Upper lobe of right lung (tissue), 1 donor: ENCODE data around the gene AK5. TPM values are rescaled to one million over a fixed set of nuclear protein-coding genes. Genes with fewer than 3 reads are reported as not detected.

Experiments used
- ATAC-seq: fragments of 200-7000 bp; cut with Tn5 transposase; one replicate; pipeline ENCODE4 v1.9.1; 2020; ENCODE audit warnings: mild to moderate bottlenecking, moderate library complexity
- DNase-seq: peaks from one replicate; pipeline ENCODE4 v3.0.0-alpha.2; 2020
- H3K27ac ChIP-seq: fragments of 200-600 bp; one replicate; pipeline ENCODE4 v1.8.0; 2022
- H3K27me3 ChIP-seq: fragments of 200-600 bp; one replicate; pipeline ENCODE4 v1.8.0; 2022; ENCODE audit warnings: mild to moderate bottlenecking
- H3K36me3 ChIP-seq: fragments of 200-600 bp; one replicate; pipeline ENCODE4 v1.8.0; 2022
- H3K4me1 ChIP-seq: fragments of 200-600 bp; one replicate; pipeline ENCODE4 v1.8.0; 2022
- H3K4me3 ChIP-seq: fragments of 200-600 bp; one replicate; pipeline ENCODE4 v1.8.0; 2022; ENCODE audit warnings: mild to moderate bottlenecking
- H3K9me3 ChIP-seq: fragments of 200-600 bp; one replicate; pipeline ENCODE4 v1.8.0; 2022
- intact Hi-C: fragments of 100-400 bp; cut with DNase I; formaldehyde crosslinking; loops from one replicate; pipeline ENCODE4 v1.11.0; 2022
- total RNA-seq: library from RNA; stranded (reverse); fragmentation: NEBNext Ultra II Directional; extraction: Animal tissue kit (Norgen Biotek cat#: 25700); gene quantifications from one replicate; pipeline ENCODE4 v1.2.1, GENCODE V29; 2021
- TF ChIP-seq, protein P1 (sequence below): fragments of 200-600 bp; IDR thresholded peaks from one replicate; pipeline ENCODE4 v1.8.0; 2022; ENCODE audit warnings: antibody characterized with exemption
- donor health status: DM: no; HTN: yes; CAD: no; lungs with severe emphysema.

Gene AK5
- total RNA-seq, 1 donor from 2014 or later: not detected

DNA sequence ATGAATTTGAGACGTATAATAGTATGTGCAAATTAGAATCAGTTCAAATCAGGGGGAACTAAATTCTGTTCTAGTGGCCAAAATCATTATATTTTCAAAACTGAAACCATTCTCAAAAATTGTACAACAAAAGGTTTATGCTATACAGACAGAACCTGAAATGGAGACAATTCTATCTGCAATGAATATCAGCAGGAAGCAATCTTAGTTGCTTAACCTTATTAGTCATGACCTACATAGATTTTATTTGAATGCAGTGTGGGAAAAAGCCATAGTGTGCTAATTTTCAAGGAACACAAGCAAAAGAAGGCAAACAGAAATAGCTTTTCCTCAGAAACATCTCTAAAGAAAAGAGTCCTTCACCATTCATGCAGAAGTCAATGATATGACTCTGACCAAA, 6.5 kb downstream of the AK5 start:
- H3K4me1 ChIP-seq: no peaks in the 10 kb centered on the region
- H3K36me3 ChIP-seq: no peaks in the 10 kb centered on the region
- H3K27me3 ChIP-seq: peaks cover 25% of the 10 kb centered on the region
- ATAC-seq (no peak), DNase-seq (no peak)
- H3K4me3 ChIP-seq: no peak overlapping the region
- no peak overlapping the region for H3K27ac ChIP-seq
- TF ChIP-seq, protein P1, sequence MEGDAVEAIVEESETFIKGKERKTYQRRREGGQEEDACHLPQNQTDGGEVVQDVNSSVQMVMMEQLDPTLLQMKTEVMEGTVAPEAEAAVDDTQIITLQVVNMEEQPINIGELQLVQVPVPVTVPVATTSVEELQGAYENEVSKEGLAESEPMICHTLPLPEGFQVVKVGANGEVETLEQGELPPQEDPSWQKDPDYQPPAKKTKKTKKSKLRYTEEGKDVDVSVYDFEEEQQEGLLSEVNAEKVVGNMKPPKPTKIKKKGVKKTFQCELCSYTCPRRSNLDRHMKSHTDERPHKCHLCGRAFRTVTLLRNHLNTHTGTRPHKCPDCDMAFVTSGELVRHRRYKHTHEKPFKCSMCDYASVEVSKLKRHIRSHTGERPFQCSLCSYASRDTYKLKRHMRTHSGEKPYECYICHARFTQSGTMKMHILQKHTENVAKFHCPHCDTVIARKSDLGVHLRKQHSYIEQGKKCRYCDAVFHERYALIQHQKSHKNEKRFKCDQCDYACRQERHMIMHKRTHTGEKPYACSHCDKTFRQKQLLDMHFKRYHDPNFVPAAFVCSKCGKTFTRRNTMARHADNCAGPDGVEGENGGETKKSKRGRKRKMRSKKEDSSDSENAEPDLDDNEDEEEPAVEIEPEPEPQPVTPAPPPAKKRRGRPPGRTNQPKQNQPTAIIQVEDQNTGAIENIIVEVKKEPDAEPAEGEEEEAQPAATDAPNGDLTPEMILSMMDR: no peak
- H3K9me3 ChIP-seq: no peaks in the 10 kb centered on the region
- intact Hi-C loops: no loop called here

DNA sequence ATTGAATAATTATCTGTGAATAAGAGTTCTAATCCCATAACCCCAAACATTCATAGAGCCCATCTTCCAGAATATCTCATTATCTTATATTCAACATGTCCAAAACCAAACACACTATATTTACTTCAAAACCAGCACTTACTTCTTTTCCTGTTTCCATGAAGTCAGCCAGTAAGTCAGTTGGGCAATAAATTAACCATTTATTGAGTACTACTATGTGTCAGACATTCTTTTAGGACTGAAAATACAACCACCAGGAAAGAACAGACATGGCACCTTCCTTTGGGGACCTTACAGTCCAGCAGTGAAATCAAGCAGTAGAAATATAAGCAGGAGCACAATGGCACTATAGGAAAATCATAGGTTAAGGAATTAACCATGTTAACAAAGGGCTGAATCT, 8.8 kb downstream of the AK5 start:
- TF ChIP-seq, protein P1: no peak
- no peak overlapping the region for H3K27ac ChIP-seq
- H3K27me3 ChIP-seq: peaks cover 4% of the 10 kb centered on the region
- ATAC-seq (no peak), DNase-seq (no peak)
- no peaks in the 10 kb centered on the region for H3K36me3 ChIP-seq
- no peak overlapping the region for H3K4me3 ChIP-seq
- no peaks in the 10 kb centered on the region for H3K9me3 ChIP-seq
- intact Hi-C loops: no loop called here
- no peaks in the 10 kb centered on the region for H3K4me1 ChIP-seq

DNA sequence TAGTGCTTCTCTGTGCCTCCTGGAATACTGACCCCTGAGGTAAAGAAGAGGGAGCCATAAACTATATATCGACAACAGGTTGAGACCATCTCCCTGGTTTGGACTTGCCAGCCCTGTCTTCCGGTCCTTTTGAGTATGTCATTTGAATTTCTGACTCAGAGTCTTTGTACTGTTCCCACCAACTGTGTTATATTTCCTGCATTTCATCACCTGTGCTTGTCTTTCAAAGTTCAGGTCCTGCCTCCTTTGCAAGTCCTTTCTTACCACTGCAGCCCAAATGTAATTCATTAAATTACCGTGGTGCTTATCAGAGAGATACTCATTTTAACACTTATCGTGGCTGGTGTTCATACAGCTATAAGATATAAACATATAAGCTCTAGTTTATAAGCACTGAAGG, 10.7 kb downstream of the AK5 start:
- TF ChIP-seq, protein P1: no peak
- ATAC-seq (no peak), DNase-seq (no peak)
- intact Hi-C loops: no loop called here
- no peaks in the 10 kb centered on the region for H3K9me3 ChIP-seq
- no peak overlapping the region for H3K4me3 ChIP-seq
- no peaks in the 10 kb centered on the region for H3K4me1 ChIP-seq
- H3K27me3 ChIP-seq: no peaks in the 10 kb centered on the region
- no peaks in the 10 kb centered on the region for H3K36me3 ChIP-seq
- no peak overlapping the region for H3K27ac ChIP-seq

DNA sequence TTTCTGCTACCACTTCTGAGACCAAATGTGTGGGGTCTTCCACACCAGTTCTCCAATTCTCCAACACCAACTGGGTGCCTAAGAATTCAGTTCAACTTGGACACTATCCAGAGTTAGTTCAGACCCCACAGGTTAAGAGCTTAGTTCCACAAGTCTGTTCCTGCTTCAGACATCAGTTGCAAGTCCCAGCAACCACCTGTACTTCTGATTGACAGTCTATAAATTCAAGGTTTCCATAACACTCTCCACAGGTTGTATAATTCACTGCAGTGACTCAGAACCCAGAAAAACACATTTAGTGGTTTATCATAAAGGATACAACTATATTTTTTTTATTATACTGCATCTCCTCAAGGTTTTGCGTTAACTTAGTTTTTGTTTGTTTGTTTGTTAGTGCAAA, 18.7 kb downstream of the AK5 start:
- TF ChIP-seq, protein P1: no peak
- no peaks in the 10 kb centered on the region for H3K9me3 ChIP-seq

DNA sequence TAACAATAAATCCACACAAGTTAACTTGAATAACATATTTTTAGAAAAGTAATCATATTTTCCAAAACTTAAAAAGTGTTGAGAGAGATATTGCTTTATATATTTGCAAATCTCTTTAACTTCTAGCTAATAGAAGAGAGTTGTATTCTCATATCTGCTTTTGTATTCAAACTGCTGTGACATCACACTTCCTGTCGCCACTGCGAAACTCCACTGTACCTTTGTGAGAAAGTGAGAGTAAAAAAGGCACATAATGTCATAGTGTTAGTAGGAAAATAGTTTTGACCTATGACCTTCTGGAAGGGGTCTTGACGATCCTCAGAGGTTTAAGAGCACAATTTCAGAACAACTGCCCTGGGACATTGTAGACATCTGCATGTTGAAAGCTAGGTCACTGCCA, 21.6 kb downstream of the AK5 start:
- Histone ChIP-seq H3K27me3 (no peaks in the 10 kb centered on the region), H3K4me3 (no peak overlapping the region), H3K4me1 (no peaks in the 10 kb centered on the region), H3K27ac (no peak overlapping the region), H3K9me3 (no peaks in the 10 kb centered on the region), H3K36me3 (no peaks in the 10 kb centered on the region)
- ATAC-seq (no peak), DNase-seq (no peak)
- TF ChIP-seq, protein P1: no peak
- intact Hi-C loops: no loop called here

More for the DNA sequence above, 18.7 kb downstream of the AK5 start:
- intact Hi-C loops: no loop called here
- DNase-seq (no peak), ATAC-seq (no peak)
- Histone ChIP-seq H3K4me3 (no peak overlapping the region), H3K4me1 (no peaks in the 10 kb centered on the region), H3K27me3 (no peaks in the 10 kb centered on the region), H3K27ac (no peak overlapping the region), H3K36me3 (no peaks in the 10 kb centered on the region)
